ENCODE data around the gene FAM47A. TPM values are rescaled to one million over a fixed set of nuclear protein-coding genes. Genes with fewer than 3 reads are reported as not detected.

Gene FAM47A
- total RNA-seq, 1 experiment from 2014 or later = not detected

DNA sequence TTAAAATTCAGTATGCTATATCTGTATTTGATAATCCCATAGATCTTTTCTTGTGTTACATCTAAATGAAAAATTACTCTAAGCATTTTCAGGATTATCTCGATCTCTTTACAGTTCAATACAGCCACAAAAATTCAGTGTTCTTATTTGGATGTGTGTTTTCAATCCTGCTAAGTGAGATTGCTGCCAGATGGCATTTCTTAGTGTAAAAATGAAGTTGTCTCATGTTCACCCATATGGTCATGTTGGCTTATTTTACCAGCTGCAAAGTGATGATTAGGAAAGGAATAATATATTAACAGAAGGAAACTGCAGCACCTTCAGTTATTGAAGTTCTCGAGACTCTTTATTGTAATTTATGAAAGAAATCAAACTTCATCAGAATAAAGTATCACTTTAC, 12.1 kb upstream of the FAM47A start:
- ChIA-PET POLR2A (ENCODE audit: low non-redundant PET) (no interaction called here), CTCF (no interaction called here)
- no peak overlapping the region for H3K27ac ChIP-seq (ENCODE audit: low read depth, low read length, poor library complexity, severe bottlenecking)
- intact Hi-C loops (cut with micrococcal nuclease; ENCODE audit: unreplicated experiment) = no loop called here
- no peak overlapping the region for H3K4me3 ChIP-seq (ENCODE audit: low read depth, low read length, poor library complexity, severe bottlenecking)
- TF ChIP-seq, protein P1, sequence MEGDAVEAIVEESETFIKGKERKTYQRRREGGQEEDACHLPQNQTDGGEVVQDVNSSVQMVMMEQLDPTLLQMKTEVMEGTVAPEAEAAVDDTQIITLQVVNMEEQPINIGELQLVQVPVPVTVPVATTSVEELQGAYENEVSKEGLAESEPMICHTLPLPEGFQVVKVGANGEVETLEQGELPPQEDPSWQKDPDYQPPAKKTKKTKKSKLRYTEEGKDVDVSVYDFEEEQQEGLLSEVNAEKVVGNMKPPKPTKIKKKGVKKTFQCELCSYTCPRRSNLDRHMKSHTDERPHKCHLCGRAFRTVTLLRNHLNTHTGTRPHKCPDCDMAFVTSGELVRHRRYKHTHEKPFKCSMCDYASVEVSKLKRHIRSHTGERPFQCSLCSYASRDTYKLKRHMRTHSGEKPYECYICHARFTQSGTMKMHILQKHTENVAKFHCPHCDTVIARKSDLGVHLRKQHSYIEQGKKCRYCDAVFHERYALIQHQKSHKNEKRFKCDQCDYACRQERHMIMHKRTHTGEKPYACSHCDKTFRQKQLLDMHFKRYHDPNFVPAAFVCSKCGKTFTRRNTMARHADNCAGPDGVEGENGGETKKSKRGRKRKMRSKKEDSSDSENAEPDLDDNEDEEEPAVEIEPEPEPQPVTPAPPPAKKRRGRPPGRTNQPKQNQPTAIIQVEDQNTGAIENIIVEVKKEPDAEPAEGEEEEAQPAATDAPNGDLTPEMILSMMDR (conservative IDR thresholded peaks at IDR 0.05; ENCODE audit: low read depth, low read length) = no peak
- TF ChIP-seq EZH2 (IDR thresholded peaks at IDR 0.05; ENCODE audit: borderline replicate concordance, low read depth, low read length, poor library complexity, severe bottlenecking) = no peak
- no peaks in the 10 kb centered on the region for H3K4me1 ChIP-seq (ENCODE audit: insufficient read depth, low read length, poor library complexity, severe bottlenecking)
- no peaks in the 10 kb centered on the region for H3K27me3 ChIP-seq (replicated peaks; ENCODE audit: insufficient read depth, low read depth, low read length, poor library complexity)
- no peaks in the 10 kb centered on the region for H3K9me3 ChIP-seq (ENCODE audit: low read depth, low read length, poor library complexity, severe bottlenecking)
- H3K36me3 ChIP-seq (ENCODE audit: insufficient read depth, low read length, poor library complexity, severe bottlenecking) = no peaks in the 10 kb centered on the region
- BruUV-seq (replicated peaks) = no TSS peak
- no peak for DNase-seq (ENCODE audit: low spot score)

GRCh38 chrX:34140816-34141215, 8.7 kb upstream of the FAM47A start:
- ChIA-PET POLR2A (ENCODE audit: low non-redundant PET) (no interaction called here), CTCF (no interaction called here)
- intact Hi-C loops (cut with micrococcal nuclease; ENCODE audit: unreplicated experiment) = no loop called here

GRCh38 chrX:34130980-34131744, 952 bp downstream of the FAM47A start:
- H3K9me3 ChIP-seq (ENCODE audit: low read depth, low read length, poor library complexity, severe bottlenecking) = no peaks in the 10 kb centered on the region
- no peak for DNase-seq (ENCODE audit: low spot score)
- no peak overlapping the region for H3K27ac ChIP-seq (ENCODE audit: low read depth, low read length, poor library complexity, severe bottlenecking)
- H3K4me3 ChIP-seq (ENCODE audit: low read depth, low read length, poor library complexity, severe bottlenecking) = no peak overlapping the region
- no peaks in the 10 kb centered on the region for H3K36me3 ChIP-seq (ENCODE audit: insufficient read depth, low read length, poor library complexity, severe bottlenecking)
- CTCF ChIA-PET = no interaction called here
- TF ChIP-seq, protein P1 (conservative IDR thresholded peaks at IDR 0.05; ENCODE audit: low read depth, low read length) = no peak
- TF ChIP-seq EZH2 (IDR thresholded peaks at IDR 0.05; ENCODE audit: borderline replicate concordance, low read depth, low read length, poor library complexity, severe bottlenecking) = no peak
- POLR2A ChIA-PET (ENCODE audit: low non-redundant PET) = no interaction called here
- no TSS peak for BruUV-seq (replicated peaks)
- H3K4me1 ChIP-seq (ENCODE audit: insufficient read depth, low read length, poor library complexity, severe bottlenecking) = no peaks in the 10 kb centered on the region
- intact Hi-C loops (cut with micrococcal nuclease; ENCODE audit: unreplicated experiment) = no loop called here
- H3K27me3 ChIP-seq (replicated peaks; ENCODE audit: insufficient read depth, low read depth, low read length, poor library complexity) = no peaks in the 10 kb centered on the region

More at GRCh38 chrX:34140816-34141215, 8.7 kb upstream of the FAM47A start:
- TF ChIP-seq EZH2 (IDR thresholded peaks at IDR 0.05; ENCODE audit: borderline replicate concordance, low read depth, low read length, poor library complexity, severe bottlenecking) = no peak
- TF ChIP-seq, protein P1 (conservative IDR thresholded peaks at IDR 0.05; ENCODE audit: low read depth, low read length) = no peak
- Histone ChIP-seq H3K36me3 (ENCODE audit: insufficient read depth, low read length, poor library complexity, severe bottlenecking) (no peaks in the 10 kb centered on the region), H3K4me3 (ENCODE audit: low read depth, low read length, poor library complexity, severe bottlenecking) (no peak overlapping the region), H3K27me3 (replicated peaks; ENCODE audit: insufficient read depth, low read depth, low read length, poor library complexity) (no peaks in the 10 kb centered on the region), H3K27ac (ENCODE audit: low read depth, low read length, poor library complexity, severe bottlenecking) (no peak overlapping the region), H3K4me1 (ENCODE audit: insufficient read depth, low read length, poor library complexity, severe bottlenecking) (no peaks in the 10 kb centered on the region), H3K9me3 (ENCODE audit: low read depth, low read length, poor library complexity, severe bottlenecking) (no peaks in the 10 kb centered on the region)
- no peak for DNase-seq (ENCODE audit: low spot score)
- no TSS peak for BruUV-seq (replicated peaks)
